CD4-positive, alpha-beta T cell treated with Interleukin-10 for 1 hour (primary cell): ENCODE data around the gene CYTH4.

Experiments used
- DNase-seq: peaks from one replicate; pipeline ENCODE4 v3.0.0-alpha.2; 2020

The CYTH4 gene

DNA sequence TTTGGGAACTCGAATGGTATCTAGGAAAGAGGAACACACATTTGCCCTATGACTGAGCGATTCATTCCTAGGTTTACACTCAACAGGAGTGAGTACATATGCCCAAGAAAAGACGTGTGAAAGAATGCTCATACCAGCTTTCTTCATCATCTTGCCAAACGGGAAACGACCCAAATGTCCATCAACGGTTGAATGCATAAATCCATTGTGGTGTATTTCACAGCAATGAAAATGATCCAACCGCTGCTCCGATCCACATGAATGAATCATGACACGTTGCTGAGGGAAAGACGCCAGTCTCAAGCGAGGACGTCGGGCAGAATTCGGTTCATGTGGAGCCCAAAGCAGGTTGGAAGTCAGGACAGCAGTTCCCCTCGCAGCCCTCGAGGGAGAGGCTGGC is 71.5 kb downstream of the CYTH4 start:
- DNase-seq: no peak

DNA sequence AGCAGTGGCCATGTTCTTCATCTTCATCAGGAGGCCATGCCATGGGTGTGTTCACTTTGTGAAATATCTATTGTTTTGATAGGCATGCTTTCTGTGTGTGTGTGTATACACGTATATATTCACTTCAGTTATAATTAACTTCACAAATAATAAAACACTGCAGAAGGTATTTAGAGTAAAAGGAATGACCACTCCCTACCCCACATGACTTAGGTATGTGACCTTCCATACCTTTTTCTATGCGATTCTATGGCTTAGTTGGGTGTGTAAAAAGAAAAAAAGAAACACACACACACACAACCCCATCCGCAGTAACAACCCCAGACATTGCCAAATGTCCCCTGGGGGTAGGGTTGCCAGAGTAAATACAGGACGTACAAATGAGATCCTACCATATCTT is 72.0 kb downstream of the CYTH4 start:
- no peak for DNase-seq

DNA sequence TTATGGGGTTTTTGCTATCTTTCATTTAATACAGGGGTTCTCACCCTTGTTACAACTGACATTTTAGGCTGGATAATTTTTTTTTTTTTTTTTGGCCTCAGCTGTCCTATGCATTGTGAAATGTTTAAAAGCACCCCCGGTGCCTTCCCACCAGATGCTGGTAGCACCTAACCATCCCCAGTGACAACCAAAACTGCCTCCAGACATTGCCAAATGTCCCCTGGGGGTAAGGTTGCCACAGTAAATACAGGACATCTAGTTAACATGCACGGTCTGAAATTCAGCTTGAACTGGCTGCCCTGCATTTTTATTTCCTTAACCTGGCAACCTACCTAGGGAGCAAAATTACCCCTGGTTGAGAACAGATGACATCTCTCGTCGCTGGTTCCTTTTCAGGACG is 72.4 kb downstream of the CYTH4 start:
- DNase-seq: no peak

DNA sequence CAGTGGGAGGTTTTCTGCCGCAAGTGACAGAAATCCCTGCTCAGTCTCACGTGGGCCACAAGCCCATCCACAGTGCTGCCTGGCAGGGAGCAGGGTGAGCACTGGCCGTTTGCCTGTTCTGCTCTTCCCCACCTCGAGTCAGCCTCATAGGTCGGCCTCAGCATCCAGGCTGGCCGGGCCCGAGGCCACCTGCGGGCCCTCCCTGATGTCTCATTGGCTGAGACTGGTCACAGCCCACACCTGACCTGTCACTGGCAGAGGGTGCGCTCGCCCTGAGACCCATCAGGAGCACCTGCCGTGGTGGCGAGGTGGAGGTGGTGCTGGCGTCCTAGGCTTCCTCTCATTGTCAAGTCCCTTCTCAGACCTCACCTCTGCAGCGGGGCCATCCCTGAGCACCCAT is 72.9 kb downstream of the CYTH4 start:
- no peak for DNase-seq

DNA sequence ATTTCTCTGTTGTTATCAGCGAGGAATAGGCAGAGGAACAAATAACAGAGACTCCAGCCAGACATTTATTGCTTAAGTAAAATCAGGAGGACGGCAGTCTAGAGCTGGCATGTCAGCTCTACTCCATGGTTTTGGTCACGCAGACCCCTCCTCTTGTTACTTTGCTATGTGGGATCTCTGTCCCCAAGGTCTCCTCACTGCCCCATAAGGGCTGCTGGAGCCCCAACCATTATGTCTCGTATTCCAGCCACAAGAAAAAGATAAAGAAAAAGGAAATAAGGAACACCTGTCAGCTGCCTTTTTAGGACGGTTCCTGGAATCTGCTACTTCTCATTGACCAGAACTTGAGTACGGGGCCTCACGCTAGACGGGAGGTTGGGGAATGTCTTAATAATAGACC is 74.6 kb downstream of the CYTH4 start:
- no peak for DNase-seq

DNA sequence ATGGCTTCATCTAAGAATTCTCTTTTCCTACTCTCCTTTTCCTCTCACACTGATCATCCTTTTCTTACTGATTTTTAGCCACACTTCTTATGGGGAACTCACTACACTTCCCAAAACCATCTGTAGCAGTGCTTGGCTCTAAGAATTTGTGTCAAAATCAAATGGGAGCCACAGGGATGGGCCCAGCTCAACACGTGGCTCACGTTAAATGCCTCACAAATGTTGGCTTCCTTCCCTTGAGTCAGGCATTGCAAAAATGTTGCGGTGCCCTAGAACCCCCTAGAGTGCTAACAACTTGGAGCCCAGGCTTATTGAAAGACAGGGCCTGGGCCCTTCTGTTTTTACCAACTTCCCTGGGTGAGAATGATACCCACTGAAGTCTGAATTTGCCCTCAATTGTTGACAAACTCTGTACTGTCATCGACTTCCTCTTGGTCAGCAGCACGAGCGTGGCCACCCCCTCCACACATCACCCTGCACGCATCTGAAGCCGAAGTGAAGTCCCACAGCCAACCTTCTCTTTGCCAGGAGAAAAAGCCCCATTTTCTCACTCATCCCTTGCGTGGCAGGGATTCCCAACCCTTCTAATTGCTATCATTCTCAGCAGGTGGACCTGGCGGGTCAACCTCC is 75.3 kb downstream of the CYTH4 start:
- DNase-seq: no peak

DNA sequence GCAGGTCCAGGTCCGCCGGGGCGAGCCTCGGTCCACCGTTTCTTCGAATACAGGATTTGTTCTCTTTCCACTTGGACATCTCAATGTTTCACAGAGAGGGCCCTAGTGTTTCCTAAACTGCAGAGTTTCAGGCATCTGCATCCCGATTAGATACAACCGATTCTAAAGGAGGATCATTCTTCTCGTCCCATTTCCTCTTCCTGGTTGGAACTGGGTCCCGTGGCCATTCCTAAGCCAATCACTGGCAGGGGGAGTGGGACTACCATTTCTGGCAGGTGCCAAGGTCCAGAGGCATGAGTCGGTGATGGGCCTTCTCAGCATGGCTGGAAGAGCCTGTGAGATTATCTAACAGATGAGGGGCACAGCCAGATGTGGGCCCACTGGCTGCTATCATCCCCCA is 76.1 kb downstream of the CYTH4 start:
- no peak for DNase-seq

DNA sequence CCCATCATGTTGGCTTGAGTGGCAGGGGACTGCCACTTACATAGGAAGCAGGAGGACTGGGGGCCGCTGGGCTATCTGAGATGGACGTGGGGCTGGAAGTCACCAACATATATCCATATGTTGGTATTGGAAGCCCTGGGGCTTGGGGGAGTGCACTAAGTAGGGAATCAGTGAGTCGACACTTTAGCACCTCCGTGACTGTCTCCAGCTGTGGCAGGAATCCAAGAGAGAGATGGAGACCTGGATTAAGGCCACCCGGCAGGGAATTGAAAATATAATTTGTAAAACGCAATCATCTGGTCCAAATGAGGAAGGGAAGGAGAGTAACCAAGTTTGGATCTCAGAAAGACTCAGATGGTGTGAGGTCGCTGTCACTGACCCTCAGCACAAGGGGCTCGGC is 76.6 kb downstream of the CYTH4 start:
- no peak for DNase-seq

DNA sequence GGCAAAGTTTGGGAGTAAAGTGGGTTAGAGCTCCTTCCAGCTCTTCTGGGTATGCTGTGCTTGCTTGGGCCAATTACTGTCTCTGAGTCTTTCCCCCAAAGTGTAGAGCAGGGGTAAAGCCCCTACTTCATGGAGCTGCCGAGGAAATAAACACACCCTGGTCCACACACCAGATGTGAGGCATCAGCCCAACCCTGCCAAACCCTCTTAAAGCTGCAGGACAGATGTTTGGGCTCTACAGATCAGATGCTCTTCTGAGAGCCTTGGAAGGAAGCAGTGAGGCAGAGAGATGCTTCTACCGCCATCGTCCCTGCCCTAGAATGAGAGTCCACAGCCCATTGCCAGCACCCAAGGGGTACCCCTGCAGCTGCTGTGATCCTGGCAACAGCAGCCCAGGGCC is 80.3 kb downstream of the CYTH4 start:
- DNase-seq: no peak

DNA sequence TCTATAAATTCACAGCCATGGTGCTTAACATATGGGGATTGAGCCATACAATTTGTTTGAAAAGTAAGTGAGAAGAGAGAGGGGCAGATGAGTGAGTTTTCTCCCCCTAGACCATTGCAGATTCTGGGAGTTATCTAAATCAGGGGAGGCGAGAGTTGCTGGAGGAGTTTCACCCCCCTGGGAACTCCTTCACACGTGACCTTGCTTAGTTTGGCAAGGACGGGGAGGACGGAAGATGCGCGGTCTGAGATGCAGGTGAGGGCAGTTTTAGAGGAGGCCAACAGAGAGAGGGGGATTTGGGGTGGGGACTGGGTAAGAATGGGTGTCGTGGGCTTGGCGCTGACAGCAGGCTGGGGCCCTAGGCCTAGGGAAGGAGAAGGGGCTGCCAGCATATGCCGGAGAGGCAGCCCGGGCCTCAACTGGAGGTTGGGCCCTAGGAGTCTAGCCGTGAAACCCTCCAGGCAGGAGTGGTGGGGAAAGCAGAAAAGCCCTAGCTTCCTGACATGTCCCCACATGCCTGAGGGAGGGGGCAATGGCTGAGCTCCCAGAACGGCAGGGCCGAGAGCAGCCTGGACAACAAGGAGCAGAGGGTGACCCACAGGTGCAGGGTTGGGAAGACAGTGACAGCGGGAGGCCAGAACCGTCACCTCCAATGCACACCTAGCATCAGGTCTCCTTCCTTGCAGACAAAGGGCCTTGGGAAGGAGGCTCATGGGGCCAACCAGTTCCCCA is 81.1 kb downstream of the CYTH4 start:
- DNase-seq: no peak
